ENCODE data around the gene PDXP. TPM values are rescaled to one million over a fixed set of nuclear protein-coding genes. Genes with fewer than 3 reads are reported as not detected.

PDXP gene
- total RNA-seq, 2 donors from 2014 or later: 17.3 to 17.5 TPM

DNA sequence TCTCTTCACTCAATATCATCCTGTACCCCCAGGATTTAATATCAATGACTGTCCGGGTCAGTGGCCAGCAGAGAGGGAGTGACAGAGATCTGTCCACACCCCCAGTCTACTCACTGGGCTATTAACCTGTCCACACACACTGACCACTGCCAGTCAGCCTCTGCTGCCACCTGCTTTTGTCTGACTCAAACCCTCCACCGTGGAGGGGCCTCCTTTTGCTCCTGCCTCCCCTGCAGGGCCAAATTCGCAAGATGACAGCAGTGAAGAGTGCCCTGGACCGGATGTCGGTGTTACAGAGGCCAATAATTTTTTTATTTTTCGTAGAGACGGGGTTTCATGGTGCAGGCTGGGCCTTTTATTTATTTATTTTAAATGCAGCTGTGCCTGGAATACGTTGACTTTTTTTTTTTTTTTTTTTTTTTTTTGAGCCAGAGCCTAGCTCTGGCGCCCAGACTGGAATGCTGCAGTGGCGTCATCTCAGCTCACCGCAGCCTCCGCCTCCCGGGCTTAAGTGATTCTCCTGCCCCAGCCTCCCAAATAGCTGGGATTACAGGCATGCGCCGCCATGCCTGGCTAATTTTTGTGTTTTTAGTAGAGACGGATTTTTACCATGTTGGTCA, 5.1 kb downstream of the PDXP start:
- intact Hi-C loops (cut with DNase I): loop anchor here in 1 of 2 donors (2.0 kb wide), 1 partner anchor 17 kb away; no protein-coding TSS in a partner anchor
- DNase-seq: no peak
- ATAC-seq: peak in 1 of 2 donors; percentile 3

DNA sequence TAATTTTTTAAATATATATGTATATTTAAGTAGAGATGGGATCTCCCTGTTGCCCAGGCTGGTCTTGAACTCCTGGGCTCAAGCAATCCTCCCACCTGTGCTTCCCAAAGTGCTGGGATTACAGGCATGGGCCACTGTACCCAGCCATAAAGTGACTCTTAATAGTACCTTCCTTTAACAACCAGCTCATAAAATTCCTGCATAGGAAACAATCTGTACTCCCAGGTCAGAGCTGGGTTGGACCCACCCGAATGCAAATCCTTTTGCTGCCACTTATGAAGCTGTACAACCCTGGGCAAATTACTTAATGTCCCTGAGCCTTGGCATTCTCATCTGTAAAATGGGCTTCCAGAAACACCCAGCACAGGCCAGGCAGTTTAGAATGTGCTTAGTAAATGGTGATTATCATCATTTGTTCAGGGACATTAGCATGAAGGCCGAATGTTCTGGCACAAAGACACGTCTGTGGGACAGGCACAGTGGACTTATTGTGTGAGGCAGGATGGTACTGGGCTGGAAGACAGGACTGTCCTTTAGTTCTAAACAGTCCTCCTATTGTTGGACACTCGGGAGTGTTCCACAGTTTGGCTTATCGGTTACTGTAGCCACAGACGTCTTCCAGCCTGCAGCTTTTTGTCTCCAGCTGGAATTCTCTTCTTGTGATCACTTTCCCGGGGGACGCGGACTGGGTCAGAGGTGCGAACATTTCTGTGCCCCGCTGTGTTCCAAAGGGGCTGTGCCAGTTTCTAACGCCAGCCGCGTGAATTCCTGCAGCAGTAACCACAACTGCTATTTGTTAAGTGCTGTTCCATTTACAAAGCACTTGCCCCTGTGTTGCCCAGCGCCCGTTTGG, 6.0 kb downstream of the PDXP start:
- peak; percentile 51 for DNase-seq
- intact Hi-C loops (cut with DNase I): no loop called here
- ATAC-seq: peak; percentile 32 to 53

DNA sequence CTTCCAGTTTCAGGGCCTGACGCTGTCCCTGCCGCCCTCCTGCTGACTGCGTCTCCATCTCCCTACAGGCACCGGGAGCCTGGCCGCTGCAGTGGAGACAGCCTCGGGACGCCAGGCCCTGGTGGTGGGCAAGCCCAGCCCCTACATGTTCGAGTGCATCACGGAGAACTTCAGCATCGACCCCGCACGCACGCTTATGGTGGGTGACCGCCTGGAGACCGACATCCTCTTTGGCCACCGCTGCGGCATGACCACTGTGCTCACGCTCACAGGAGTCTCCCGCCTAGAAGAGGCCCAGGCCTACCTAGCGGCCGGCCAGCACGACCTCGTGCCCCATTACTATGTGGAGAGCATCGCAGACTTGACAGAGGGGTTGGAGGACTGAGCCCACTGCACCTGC, 7.0 kb downstream of the PDXP start:
- ATAC-seq (no peak), DNase-seq (no peak)
- intact Hi-C loops (cut with DNase I): no loop called here

DNA sequence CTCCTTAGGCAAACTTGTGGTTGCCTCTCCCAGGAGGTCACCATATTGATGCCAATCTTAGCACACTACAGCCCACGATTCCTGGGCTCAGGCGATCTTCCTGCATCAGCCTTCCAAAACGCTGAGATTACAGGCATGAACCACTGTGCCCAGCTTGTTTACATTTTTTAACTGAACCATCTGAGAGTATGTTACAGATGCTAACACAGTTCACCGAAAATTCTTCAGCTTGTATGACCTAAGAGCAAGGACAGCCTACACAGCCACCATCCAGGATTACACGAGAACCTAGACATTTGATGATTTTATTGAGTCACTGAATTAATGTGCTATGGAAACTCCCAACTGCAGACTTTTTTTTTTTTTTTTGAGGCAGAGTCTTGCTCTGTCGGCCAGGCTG, 11.1 kb downstream of the PDXP start:
- intact Hi-C loops (cut with DNase I): no loop called here
- ATAC-seq (no peak), DNase-seq (no peak)

DNA sequence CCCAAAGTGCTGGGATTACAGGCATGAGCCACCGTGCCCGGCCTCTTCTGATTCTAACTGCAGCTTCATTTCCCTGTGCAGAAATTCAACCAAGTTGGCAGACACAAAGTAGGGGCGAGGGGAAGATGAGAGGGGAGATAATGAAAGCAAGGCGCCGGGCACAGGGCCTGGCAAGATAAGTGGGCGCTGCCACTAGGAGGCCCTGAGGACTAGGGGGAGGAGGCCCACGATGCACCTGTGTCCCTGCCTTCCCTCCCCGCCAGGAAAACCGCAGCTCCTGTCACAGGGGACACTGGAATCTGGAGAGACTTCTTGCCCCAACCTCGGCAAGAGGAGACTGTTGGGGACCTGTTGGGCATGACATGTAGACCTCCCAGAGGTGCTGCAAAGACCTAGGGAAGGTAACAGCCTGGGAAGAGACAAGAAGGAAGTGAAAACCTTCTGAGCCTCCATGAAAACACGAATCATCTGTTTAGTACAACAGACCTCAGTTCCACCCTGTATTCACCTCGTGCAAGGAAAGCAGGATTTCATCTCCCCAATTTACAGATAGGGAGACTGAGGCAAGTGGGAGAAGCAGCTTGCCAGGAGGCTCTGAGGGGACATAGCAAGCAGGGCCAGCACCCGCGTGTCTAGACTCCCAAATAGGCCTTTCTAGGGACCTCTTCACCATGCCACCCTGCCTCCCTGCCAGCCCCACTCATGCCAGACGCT, 13.8 kb downstream of the PDXP start:
- ATAC-seq (no peak), DNase-seq (no peak)
- intact Hi-C loops (cut with DNase I): no loop called here

DNA sequence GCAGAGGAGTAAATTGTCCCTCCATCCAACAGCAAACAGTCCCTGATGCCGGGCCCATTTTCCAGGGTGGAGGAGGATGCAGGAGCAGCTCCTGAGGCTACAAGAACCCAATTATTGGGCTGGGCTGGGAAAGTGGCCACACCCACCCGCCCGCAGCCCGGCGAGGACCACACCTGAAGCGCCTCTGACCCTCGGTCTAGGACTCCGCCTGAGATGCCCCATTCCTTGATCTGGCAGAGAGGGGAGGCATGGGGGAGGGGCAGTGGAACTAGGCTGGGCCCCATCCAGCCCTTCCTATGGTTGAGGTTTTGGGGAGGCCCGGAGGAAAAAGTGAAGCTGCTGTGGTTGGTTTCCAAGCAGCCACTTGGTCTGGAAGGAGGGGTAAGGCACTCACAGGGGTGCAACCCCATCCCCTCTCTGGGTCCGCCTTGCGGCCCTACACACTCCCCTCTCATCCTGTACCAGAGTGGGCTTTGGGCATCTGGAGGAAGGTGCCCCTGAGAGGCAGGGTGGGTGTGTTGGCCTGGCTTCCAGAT, 14.5 kb downstream of the PDXP start:
- DNase-seq: no peak
- intact Hi-C loops (cut with DNase I): no loop called here

DNA sequence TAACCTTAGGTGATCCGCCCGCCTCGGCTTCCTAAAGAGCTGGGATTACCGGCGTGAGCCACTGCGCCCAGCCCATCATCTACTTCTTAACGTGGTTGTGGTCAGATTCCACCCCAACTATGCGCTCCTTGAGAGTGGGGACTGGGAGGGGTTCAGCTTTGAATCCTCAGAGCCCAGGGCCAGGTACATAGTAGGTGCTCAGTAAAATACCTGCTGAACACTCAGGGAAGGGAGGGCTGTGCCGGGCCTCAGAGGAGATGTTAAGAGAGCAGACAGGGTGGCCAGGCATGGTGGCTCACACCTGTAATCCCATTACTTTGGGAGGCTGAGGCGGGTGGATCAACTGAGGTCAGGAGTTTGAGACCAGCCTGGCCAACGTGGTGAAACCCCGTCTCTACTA, 15.7 kb downstream of the PDXP start:
- no peak for ATAC-seq

More for the DNA sequence above, 14.5 kb downstream of the PDXP start:
- no peak for ATAC-seq

DNA sequence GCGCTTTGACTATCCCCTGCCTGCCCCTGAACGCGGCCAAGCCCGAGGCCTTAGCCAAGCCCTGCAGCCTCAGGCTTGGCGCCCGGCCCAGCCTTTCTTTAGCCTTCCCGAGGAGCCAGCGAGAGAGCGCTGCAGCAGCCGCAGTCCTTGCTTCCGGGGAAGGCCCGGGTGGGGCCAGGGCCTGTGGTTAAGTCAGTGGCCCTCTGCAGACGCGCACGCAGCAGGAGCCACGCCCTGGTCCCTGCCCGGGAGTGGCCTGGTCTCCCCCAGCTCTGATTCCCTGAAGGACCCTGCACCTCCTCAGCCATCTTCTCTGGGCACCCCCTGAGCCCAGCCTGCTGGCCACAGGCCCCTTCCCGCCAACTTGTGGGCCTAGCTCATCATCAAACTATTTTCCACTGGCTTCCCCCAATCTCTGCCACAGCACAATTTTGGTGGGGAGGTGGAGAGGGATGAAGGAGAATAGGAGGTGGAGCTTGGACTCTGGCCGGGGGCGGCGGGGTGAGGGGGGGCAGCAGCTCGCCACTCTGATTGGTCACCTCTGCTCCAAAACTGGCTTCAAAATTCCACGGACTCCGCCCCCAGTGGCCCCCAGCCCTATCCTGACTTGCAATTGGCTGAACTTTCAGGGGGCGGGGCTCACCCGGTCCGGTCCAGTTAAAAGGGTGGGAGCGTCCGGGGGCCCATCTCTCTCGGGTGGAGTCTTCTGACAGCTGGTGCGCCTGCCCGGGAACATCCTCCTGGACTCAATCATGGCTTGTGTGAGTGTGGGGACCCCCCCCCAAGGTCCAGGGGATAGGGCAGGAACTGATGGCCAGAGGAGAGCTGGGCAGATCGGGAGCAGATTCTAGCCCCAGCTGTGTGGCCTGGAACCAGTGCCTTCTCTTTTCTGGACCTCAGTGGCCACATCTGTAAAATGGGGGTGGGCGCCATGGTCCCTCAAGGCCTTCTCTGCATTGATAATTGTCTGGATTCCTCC, 16.7 kb downstream of the PDXP start, which contains the start of gene LGALS1:
TSS of gene LGALS1 (plus strand) at position 686 of the 979 bp plus-strand sequence. CDS start at position 753, 67 bp downstream.
- intact Hi-C loops (cut with DNase I): no loop called here
- DNase-seq (peak; percentile 97), ATAC-seq (peak; percentile 87 to 89)

More for the DNA sequence above, 15.7 kb downstream of the PDXP start:
- intact Hi-C loops (cut with DNase I): no loop called here
- no peak for DNase-seq

DNA sequence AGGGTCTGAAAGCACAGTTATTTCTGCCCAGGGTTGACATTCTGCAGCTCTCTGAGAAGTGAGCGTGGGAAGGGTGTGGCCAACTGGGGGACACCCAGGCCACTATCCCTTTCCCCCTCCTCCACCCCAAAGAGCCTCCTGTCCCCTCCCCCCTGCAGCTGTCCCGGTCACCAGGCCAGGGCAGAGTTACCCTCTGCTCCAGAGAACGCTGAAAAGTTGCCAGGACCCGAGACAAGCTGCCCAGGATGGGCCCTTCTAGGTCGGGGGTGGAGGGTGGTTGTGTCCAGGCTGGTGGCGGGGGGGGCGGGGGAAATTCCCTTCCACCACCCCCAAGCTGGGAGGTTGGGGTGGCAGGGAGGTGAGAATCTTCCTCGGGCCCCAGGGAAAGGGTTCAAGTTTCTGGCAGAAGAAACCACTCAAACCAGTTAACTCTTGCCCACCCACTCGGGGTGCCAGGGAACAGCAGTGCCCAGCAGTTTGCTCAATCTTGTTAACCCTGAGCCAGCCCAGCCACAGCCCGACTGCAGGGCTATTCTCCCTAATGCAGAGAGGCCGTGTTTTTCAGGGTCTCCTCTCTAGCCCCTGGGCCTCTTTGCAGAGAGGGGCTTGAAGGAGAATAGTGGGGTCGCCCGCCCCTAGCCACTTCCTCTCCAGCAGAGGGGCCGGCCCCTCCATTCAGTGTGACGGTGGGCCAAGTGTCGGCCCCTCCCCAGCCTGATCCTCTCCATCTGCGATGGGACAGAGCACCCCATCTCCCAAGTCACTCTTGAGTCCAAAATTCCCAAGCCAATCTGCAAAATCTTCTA, 17.6 kb downstream of the PDXP start:
- ATAC-seq (peak; percentile 6 to 46), DNase-seq (peak; percentile 49)
- intact Hi-C loops (cut with DNase I): no loop called here

DNA sequence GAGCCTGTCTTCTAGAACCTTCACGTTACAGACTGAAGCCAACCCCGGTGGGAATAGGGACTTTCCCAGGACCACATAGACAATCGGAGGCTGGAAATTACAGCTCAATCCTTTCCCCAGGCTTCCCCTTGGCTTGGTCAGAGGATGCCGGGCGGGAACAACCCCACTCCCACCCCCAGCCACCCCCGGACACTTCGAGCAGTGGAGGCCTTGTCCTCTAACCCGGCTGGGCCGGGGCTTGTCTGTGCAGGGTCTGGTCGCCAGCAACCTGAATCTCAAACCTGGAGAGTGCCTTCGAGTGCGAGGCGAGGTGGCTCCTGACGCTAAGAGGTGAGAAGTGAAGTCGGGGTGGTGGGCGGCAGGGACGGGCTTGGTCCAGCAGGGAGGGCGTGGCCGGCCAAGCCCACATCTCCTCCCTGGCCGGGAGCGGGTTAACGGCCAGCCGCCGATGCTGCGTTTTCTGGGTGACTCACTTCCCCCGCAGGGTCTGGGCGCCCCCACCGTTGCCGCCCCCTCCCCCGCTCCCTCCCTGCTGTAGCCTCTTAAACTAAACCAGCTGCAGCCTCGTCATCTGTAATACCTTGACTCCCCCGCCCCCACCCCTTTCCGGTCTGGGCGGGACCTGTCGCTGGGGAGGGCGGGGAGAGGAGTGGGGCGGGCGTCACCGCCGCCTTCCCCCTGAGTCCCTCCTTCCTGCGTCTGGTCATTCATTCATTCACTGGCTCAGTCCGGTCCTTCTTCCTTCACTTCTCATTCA, 18.4 kb downstream of the PDXP start:
- DNase-seq: peak; percentile 88
- intact Hi-C loops (cut with DNase I): no loop called here
- peak; percentile 38 to 58 for ATAC-seq

DNA sequence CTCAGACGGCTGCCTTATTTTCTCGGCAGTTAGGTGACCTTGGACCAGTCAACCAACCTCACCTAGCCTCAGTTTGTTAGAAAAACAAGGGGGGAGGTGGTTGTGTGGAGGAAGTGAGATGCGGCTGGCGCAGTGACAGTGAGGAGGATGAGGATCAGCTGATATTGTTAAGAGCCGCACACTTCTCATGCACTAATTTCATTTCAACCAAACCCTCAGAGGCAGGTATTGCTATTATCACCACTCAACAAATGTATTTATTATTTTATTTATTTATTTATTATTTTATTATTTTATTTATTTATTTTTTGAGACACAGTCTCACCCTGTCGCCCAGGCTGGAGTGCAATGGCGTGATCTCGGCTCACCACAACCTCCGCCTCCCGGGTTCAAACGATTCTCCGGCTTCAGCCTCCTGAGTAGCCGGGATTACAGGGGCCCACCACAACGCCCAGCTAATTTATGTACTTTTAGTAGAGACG, 19.0 kb downstream of the PDXP start:
- intact Hi-C loops (cut with DNase I): no loop called here
- DNase-seq: no peak
- no peak for ATAC-seq

DNA sequence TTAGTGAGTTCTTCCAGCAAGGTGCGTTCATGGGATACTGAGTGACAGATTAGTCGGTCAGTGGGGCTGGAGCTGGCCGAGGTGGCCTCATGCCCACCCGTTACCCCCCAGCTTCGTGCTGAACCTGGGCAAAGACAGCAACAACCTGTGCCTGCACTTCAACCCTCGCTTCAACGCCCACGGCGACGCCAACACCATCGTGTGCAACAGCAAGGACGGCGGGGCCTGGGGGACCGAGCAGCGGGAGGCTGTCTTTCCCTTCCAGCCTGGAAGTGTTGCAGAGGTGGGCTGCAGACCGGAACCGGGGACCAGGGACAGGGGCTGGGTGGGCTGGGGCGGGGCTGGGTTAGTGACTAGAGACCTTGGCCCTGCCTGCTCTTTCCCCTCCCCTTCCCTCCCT, 19.8 kb downstream of the PDXP start:
- intact Hi-C loops (cut with DNase I): no loop called here
- DNase-seq (no peak), ATAC-seq (no peak)

DNA sequence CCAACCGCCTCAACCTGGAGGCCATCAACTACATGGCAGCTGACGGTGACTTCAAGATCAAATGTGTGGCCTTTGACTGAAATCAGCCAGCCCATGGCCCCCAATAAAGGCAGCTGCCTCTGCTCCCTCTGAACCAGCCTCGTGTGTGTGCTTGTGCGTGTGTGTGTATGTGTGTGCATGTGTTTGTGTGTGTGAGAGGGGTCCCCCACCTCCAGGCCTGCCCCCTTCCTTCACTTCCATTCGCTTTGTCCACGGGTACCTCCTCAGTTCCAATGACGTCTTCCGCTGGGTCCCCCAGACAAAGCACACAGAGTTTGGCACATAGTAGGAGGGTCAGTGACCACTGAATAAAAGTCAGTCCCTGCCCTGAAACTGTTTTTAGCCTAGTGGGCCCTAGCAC, 21.1 kb downstream of the PDXP start:
- intact Hi-C loops (cut with DNase I): loop anchor here (2.0 to 5.0 kb wide), 3 partner anchors 17 to 37 kb away; no protein-coding TSS in a partner anchor
- ATAC-seq (no peak), DNase-seq (no peak)

DNA sequence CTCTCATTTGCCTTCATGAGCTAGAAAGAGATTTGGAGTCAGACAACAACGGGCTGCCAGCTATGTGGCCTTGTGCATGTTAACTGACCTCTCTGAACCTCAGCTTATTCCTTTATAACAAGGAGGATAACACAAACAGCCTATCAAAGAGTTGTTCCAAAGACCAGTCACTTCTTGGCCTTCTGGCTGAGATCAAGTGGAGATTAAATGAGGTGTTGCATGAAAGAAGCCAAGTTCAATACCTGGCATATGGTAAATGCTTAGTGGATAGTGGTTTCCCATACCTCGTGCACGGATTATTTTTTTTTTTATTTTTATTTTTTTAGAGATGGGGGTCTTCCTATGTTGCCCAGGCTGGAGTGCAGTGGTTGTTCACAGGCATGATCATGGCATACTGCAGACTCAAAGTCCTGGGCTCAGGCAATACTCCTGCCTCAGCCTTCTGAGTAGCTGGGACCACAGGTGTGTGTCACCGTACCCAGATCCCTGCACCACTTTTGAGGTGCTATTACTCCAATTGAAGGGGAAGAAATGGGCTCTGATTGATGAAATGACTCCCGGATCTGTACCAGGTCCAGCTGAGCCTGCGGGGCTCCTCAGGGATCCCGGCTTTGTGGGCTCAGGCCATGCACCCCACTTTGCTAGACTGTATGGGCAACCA, 21.8 kb downstream of the PDXP start:
- no peak for DNase-seq
- intact Hi-C loops (cut with DNase I): loop anchor here (2.0 to 5.0 kb wide), 3 partner anchors 18 to 38 kb away; no protein-coding TSS in a partner anchor
- no peak for ATAC-seq

DNA sequence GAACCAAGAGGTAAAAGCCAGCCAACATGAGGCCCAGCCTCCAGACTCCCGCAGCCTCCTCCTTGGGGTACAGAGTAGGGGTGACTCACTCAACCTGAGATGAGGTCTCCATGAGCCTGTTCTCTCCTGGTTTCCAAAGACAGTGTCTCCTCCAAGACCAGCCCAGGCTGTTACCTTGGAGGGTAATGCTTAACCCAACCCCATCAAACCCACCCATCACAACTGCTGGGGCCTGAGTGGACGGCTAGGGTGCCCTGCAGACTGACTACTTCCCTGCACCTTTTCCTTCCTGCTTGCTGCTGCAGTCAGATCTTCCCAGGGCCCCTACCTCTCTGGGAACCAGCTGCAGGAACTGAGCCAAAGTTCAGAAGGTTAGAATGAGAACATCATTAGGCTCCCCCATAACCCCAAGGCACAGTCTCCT, 22.5 kb downstream of the PDXP start:
- ATAC-seq (no peak), DNase-seq (no peak)
- intact Hi-C loops (cut with DNase I): loop anchor here (2.0 to 5.0 kb wide), 3 partner anchors 18 to 39 kb away; no protein-coding TSS in a partner anchor

DNA sequence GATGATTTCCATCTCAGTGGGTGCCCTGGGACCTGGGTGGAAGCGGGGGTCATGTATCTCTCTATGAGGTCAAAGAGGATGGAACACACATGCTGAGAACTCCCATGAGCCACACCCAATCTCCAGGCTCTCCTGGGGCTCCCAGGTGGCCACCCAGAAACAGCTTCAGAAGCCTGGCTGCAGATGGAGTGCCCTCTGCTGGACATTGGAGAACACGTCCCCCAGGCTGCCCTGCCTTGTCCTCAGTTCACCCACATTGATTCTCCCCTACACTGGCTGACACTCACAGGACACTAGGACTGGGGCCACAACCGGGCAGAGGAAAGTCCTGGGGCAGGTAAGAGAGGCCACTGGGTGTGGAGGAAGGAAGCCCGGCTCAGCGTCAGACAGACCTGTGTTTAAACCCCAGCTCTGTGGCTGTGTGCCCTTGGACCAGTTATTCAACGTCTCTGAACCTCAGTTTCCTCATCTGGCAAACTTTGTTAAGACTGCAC, 23.1 kb downstream of the PDXP start:
- intact Hi-C loops (cut with DNase I): loop anchor here (2.0 to 5.0 kb wide), 3 partner anchors 19 to 39 kb away; no protein-coding TSS in a partner anchor
- DNase-seq (peak; percentile 76), ATAC-seq (peak; percentile 32 to 48)

All from left cardiac atrium (tissue), 4 donors.